ENCODE data around the gene LRP4. TPM values are rescaled to one million over a fixed set of nuclear protein-coding genes. Genes with fewer than 3 reads are reported as not detected.
A peak's percentile ranks its signal among the peaks of the same experiment; 100 is the strongest.

Gene LRP4
- total RNA-seq, 2 experiments from 2014 or later = 0.05 TPM; not detected in 1

DNA sequence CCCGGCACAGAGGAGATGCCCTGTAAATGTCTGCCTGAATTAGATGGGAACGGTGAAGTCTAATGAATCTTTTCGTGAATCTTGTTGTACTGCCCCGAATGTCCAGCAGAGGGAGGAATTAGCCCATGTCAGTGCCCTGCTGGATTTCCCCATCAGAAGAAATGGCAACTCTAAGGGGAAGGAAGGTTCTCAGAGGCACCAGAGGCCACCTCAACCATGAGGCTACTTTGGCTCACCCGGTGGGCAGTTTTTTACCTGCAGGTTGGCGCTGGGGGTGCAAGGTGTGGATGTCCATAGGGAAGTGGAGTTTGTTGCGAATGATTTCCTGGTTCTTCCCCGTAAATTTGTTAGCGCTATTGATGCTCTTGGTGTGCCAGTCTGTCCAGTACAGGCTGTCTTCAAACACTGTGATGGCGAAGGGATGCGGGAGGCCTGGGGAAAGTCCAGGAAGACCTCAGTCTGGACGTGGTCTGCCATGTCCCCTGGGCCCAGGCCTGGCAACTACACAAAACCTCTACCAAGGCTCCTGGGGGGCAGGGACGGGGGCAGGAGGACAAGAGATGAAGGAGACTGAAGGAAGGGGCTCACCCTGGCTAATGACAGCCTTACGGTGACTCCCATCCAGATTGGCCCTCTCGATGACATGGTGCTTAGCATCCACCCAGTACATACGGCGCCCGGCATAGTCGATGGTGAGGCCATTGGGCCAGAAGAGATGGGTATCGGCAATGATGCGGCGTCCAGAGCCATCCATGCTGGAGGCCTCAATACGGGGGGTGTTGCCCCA is 28.5 kb downstream of the LRP4 start:
- peaks cover 3% of the 10 kb centered on the region for H3K27me3 Mint-ChIP-seq
- peak; percentile 78 for DNase-seq
- H3K27ac Mint-ChIP-seq = no peak overlapping the region
- H3K4me3 Mint-ChIP-seq = no peak overlapping the region
- no peaks in the 10 kb centered on the region for H3K36me3 Mint-ChIP-seq
- intact Hi-C loops (cut with micrococcal nuclease) = loop anchor here (1.0 kb wide), 1 partner anchor 263 kb away; no protein-coding TSS in a partner anchor
- CTCF ChIA-PET = interaction anchor here (0.7 to 4.7 kb wide), 8 partner anchors 18 to 272 kb away, joined by 3 to 44 read pairs (median 5); no protein-coding TSS in a partner anchor
- H3K9me3 Mint-ChIP-seq = no peaks in the 10 kb centered on the region
- POLR2A ChIA-PET = no interaction called here
- no peaks in the 10 kb centered on the region for H3K4me1 Mint-ChIP-seq (ENCODE audit: low read depth)

- CTCF ChIA-PET = interaction anchor here (1.0 to 4.7 kb wide), 2 partner anchors 264 to 272 kb away, joined by 3 to 44 read pairs; no protein-coding TSS in a partner anchor
- H3K27me3 Mint-ChIP-seq = peaks cover 3% of the 10 kb centered on the region
- H3K4me1 Mint-ChIP-seq (ENCODE audit: low read depth) = no peaks in the 10 kb centered on the region
- no peaks in the 10 kb centered on the region for H3K36me3 Mint-ChIP-seq
- H3K9me3 Mint-ChIP-seq = no peaks in the 10 kb centered on the region
- POLR2A ChIA-PET = no interaction called here
- intact Hi-C loops (cut with micrococcal nuclease) = loop anchor here (1.0 kb wide), 1 partner anchor 264 kb away; no protein-coding TSS in a partner anchor
- no peak overlapping the region for H3K27ac Mint-ChIP-seq
- DNase-seq = no peak
- H3K4me3 Mint-ChIP-seq = no peak overlapping the region
These were observed 29.1 kb downstream of the LRP4 start for GRCh38 chr11:46889251-46889650.

DNA sequence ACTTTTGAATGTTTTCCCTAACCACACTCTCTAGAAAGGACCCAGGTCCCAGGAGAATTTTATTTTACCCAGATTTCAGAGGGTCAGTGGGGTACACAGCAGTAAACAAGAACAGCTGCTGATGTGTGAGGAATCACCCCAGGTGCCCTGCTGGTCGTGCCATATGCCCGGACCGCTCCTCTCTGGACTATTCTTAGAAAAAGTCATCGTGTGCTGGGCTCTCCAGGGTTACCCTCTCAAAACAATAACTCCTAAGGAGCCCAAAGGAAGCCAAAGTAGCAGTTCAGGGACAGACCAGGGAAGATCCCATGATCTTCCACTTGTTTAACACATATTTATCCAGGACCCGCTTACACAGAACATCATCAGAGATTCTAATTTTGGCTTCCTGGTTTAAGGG is 29.7 kb downstream of the LRP4 start:
- POLR2A ChIA-PET = no interaction called here
- CTCF ChIA-PET = interaction anchor here (0.7 to 4.7 kb wide), 3 partner anchors 265 to 290 kb away, joined by 3 to 44 read pairs (median 4); no protein-coding TSS in a partner anchor

DNA sequence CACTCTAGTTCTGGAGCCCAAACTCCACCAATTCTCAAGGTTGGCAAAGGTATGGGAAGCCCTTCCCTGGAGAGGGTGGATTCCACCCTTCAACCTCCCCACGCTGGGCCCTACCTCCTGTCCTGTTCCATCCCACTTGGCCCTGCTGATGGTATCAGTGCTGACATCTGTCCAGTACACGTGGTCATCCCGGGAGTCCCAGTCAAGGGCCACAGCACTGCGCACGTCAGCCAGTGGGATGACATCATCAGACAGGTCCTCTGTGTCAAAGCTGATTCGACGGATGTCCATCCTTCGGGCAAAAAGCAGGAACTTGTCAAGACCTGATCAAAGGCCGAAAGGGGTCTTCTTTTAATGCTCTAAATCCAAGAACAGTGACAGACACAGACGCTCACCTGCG is 32.1 kb downstream of the LRP4 start:
- Mint-ChIP-seq H3K4me1 (ENCODE audit: low read depth) (no peaks in the 10 kb centered on the region), H3K36me3 (no peaks in the 10 kb centered on the region), H3K27me3 (peaks cover 8% of the 10 kb centered on the region), H3K9me3 (no peaks in the 10 kb centered on the region), H3K27ac (no peak overlapping the region), H3K4me3 (no peak overlapping the region)
- intact Hi-C loops (cut with micrococcal nuclease) = no loop called here
- no peak for DNase-seq
- POLR2A ChIA-PET = no interaction called here
- CTCF ChIA-PET = interaction anchor here (4.7 kb wide), 1 partner anchor 267 kb away, joined by 44 read pairs; no protein-coding TSS in a partner anchor

More for the DNA sequence above, 29.7 kb downstream of the LRP4 start:
- Mint-ChIP-seq H3K4me1 (ENCODE audit: low read depth) (no peaks in the 10 kb centered on the region), H3K27ac (no peak overlapping the region), H3K9me3 (no peaks in the 10 kb centered on the region), H3K4me3 (no peak overlapping the region), H3K36me3 (no peaks in the 10 kb centered on the region), H3K27me3 (peaks cover 8% of the 10 kb centered on the region)
- intact Hi-C loops (cut with micrococcal nuclease) = loop anchor here (1.0 kb wide), 1 partner anchor 265 kb away; no protein-coding TSS in a partner anchor
- DNase-seq = no peak

- H3K9me3 Mint-ChIP-seq = no peaks in the 10 kb centered on the region
- intact Hi-C loops (cut with micrococcal nuclease) = no loop called here
- no peak for DNase-seq
- H3K27ac Mint-ChIP-seq = no peak overlapping the region
- no peak overlapping the region for H3K4me3 Mint-ChIP-seq
- CTCF ChIA-PET = interaction anchor here (1.1 to 3.7 kb wide), 2 partner anchors 17 to 275 kb away, joined by 3 to 17 read pairs; no protein-coding TSS in a partner anchor
- no peaks in the 10 kb centered on the region for H3K36me3 Mint-ChIP-seq
- POLR2A ChIA-PET = no interaction called here
- H3K27me3 Mint-ChIP-seq = peaks cover 4% of the 10 kb centered on the region
- no peaks in the 10 kb centered on the region for H3K4me1 Mint-ChIP-seq (ENCODE audit: low read depth)
These were observed 39.2 kb downstream of the LRP4 start for GRCh38 chr11:46879056-46879585.

DNA sequence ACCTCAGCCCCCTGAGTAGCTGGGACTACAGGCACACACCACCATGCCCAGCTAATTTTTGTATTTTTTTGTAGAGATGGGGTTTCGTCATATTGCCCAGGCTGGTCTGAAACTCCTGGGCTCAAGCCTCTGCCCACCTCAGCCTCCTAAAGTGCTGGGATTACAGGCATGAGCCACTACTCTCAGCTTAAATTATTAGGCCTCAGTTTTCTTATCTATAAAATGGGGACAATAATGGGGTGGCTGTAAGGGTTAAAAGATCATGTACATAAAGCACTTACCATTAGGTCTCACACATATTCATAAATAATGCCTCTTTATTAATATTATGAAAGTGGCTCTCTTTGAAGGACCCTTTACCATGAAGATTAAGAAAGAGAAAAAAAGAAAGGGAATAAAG is 40.8 kb downstream of the LRP4 start:
- DNase-seq = no peak
- POLR2A ChIA-PET = no interaction called here
- intact Hi-C loops (cut with micrococcal nuclease) = no loop called here
- H3K4me1 Mint-ChIP-seq (ENCODE audit: low read depth) = no peaks in the 10 kb centered on the region
- CTCF ChIA-PET = interaction anchor here (2.5 kb wide), 1 partner anchor 276 kb away, joined by 8 read pairs; no protein-coding TSS in a partner anchor
- H3K27ac Mint-ChIP-seq = no peak overlapping the region
- H3K27me3 Mint-ChIP-seq = no peaks in the 10 kb centered on the region
- no peaks in the 10 kb centered on the region for H3K36me3 Mint-ChIP-seq
- H3K9me3 Mint-ChIP-seq = no peaks in the 10 kb centered on the region
- no peak overlapping the region for H3K4me3 Mint-ChIP-seq

DNA sequence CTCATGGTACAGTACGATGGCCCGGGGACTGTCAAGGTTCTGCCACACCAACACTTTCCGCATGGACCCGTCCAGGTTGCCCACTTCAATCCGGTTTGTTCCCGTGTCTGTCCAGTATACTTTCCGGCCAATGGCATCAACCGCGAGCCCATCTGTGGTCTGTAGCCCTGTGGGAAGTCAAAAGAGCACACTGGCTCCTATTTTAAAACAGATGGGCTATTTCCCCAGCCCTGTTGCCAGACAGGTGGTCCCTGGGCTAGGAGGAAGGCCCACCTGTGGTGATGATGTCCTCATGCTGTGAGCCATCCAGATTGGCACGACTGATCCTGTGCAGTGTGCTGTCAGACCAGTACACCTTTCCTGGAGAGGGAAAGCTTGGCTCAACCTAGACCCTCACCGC is 41.9 kb downstream of the LRP4 start:
- CTCF ChIA-PET = interaction anchor here (2.5 kb wide), 1 partner anchor 277 kb away, joined by 8 read pairs; no protein-coding TSS in a partner anchor
- no peak overlapping the region for H3K27ac Mint-ChIP-seq

DNA sequence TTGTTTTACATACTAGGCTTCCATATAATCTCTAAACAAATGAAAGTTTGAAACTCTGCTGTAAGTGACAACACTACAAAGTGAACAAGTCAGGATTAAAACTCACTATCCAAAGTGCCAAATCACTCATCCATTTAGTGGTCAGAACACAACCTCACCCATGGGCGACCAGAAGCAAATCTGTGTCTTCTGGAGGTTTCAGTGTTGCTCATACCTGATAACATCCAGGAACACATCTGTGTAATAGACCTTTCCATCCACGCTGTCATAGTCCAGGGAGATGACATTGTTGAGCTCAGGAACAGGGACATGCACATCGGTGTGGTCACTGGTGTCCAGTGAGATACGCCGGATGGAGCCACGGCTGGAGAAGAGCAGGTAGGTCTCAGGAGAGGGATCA is 43.8 kb downstream of the LRP4 start:
- Mint-ChIP-seq H3K27me3 (no peaks in the 10 kb centered on the region), H3K4me1 (ENCODE audit: low read depth) (no peaks in the 10 kb centered on the region), H3K27ac (no peak overlapping the region), H3K36me3 (no peaks in the 10 kb centered on the region), H3K4me3 (no peak overlapping the region), H3K9me3 (no peaks in the 10 kb centered on the region)
- no peak for DNase-seq
- POLR2A ChIA-PET = no interaction called here
- CTCF ChIA-PET = interaction anchor here (0.6 kb wide), 1 partner anchor 179 kb away, joined by 3 read pairs; no protein-coding TSS in a partner anchor
- intact Hi-C loops (cut with micrococcal nuclease) = no loop called here

More for the DNA sequence above, 41.9 kb downstream of the LRP4 start:
- Mint-ChIP-seq H3K4me1 (ENCODE audit: low read depth) (no peaks in the 10 kb centered on the region), H3K36me3 (no peaks in the 10 kb centered on the region), H3K9me3 (no peaks in the 10 kb centered on the region), H3K4me3 (no peak overlapping the region), H3K27me3 (no peaks in the 10 kb centered on the region)
- DNase-seq = no peak
- intact Hi-C loops (cut with micrococcal nuclease) = no loop called here
- POLR2A ChIA-PET = no interaction called here

- Mint-ChIP-seq H3K4me3 (no peak overlapping the region), H3K4me1 (ENCODE audit: low read depth) (no peaks in the 10 kb centered on the region), H3K27me3 (no peaks in the 10 kb centered on the region), H3K9me3 (no peaks in the 10 kb centered on the region), H3K27ac (no peak overlapping the region), H3K36me3 (no peaks in the 10 kb centered on the region)
- ChIA-PET CTCF (no interaction called here), POLR2A (no interaction called here)
- intact Hi-C loops (cut with micrococcal nuclease) = no loop called here
- no peak for DNase-seq
These were observed 49.4 kb downstream of the LRP4 start for GRCh38 chr11:46868912-46869311.

- DNase-seq = no peak
- Mint-ChIP-seq H3K27me3 (no peaks in the 10 kb centered on the region), H3K4me3 (no peak overlapping the region), H3K27ac (no peak overlapping the region), H3K9me3 (no peaks in the 10 kb centered on the region), H3K36me3 (no peaks in the 10 kb centered on the region), H3K4me1 (ENCODE audit: low read depth) (no peaks in the 10 kb centered on the region)
- ChIA-PET POLR2A (no interaction called here), CTCF (interaction anchor here (0.6 to 2.2 kb wide), 2 partner anchors 16 to 296 kb away, joined by 3 to 6 read pairs; no protein-coding TSS in a partner anchor)
- intact Hi-C loops (cut with micrococcal nuclease) = no loop called here
These were observed 53.0 kb downstream of the LRP4 start for GRCh38 chr11:46865340-46865739.

DNA sequence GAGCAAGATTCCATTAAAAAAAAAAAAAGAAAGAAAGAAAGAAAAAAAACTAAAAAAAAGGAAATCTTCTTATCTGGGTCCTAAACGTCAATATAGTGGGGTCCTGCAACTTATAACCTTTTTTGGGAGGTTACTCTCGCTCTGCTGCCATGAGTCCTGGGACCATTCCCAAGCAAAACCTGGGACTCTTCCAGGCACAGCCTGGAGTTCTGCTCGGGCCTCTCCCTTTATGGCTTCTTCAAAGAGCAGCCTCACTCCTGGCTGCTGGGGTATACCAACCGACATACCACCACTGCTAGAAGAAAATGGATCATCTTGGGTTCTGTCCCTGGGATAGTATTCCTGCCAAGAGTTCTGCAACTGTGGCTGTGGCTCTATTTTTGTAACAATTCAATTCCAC is 58.1 kb downstream of the LRP4 start:
- Mint-ChIP-seq H3K4me1 (ENCODE audit: low read depth) (no peaks in the 10 kb centered on the region), H3K4me3 (no peak overlapping the region), H3K27ac (no peak overlapping the region), H3K36me3 (no peaks in the 10 kb centered on the region), H3K27me3 (no peaks in the 10 kb centered on the region), H3K9me3 (no peaks in the 10 kb centered on the region)
- intact Hi-C loops (cut with micrococcal nuclease) = loop anchor here (1.0 kb wide), 1 partner anchor 26 kb away; no protein-coding TSS in a partner anchor
- no peak for DNase-seq
- CTCF ChIA-PET = interaction anchor here (0.7 kb wide), 1 partner anchor 274 kb away, joined by 3 read pairs; no protein-coding TSS in a partner anchor
- POLR2A ChIA-PET = no interaction called here

GRCh38 chr11:46858920-46859546 is 59.3 kb downstream of the LRP4 start:
- H3K9me3 Mint-ChIP-seq = no peaks in the 10 kb centered on the region
- no peaks in the 10 kb centered on the region for H3K36me3 Mint-ChIP-seq
- H3K27ac Mint-ChIP-seq = no peak overlapping the region
- no peaks in the 10 kb centered on the region for H3K4me1 Mint-ChIP-seq (ENCODE audit: low read depth)
- ChIA-PET POLR2A (no interaction called here), CTCF (no interaction called here)
- intact Hi-C loops (cut with micrococcal nuclease) = no loop called here
- H3K4me3 Mint-ChIP-seq = no peak overlapping the region
- DNase-seq = no peak
- H3K27me3 Mint-ChIP-seq = no peaks in the 10 kb centered on the region
